CD4-positive, alpha-beta T cell treated with Interleukin-4 for 4 hours (primary cell): Measurements from ENCODE around the gene FHL1.

ENCODE experiments used
- DNase-seq: peaks from one replicate; pipeline ENCODE4 v3.0.0-alpha.2; 2020

Gene FHL1

DNA sequence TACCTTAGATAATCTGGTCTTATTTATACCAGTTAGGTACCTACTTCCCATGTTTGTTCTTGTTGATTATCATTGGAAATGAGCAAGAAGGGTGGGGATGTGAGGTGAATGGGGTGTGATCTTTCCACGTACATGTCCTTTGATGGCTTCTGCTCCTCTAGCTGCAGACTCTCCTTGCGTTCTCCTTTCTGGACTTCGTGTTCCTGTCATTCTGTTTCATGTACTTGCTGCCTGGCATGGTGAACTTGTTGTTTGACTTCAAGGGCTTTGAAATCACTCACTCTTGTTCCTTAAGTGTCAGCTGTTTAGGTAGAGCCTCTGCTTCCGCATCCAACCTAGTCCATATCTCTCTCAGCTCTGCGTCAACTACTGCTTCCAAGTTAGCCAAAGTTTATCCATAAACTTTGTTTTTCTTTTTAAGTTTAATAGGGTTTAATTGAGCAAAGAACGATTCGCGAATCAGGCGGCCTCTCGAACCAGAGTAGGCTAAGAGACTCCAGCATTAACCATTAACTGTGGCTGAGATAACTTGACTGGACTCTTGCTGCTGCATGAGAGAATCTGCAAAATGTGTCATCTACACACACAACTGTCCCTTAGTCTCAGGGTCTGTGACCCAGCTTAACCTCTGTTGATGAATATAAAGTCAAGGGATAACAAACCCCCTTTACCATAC lies 42.8 kb downstream of the FHL1 start:
- DNase-seq: no peak

DNA sequence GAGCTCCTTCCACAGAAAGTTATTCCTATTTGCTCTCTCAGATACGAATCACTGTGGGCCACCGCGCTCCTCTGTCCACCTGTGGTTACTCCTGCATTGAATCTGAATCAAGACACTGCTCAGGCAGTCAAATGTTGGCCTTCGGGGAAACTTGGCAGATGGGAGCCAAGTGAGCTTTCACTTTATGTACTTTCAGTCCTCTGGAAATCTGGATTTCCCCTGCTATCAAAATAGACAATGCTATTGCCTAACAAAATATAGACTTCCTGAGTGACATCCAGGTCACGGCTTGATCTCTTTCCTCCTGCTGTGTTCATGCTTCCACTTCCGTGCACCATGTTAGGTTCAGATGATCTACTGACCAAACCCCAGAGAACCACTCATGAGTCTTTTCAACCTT lies 43.8 kb downstream of the FHL1 start:
- DNase-seq: no peak

DNA sequence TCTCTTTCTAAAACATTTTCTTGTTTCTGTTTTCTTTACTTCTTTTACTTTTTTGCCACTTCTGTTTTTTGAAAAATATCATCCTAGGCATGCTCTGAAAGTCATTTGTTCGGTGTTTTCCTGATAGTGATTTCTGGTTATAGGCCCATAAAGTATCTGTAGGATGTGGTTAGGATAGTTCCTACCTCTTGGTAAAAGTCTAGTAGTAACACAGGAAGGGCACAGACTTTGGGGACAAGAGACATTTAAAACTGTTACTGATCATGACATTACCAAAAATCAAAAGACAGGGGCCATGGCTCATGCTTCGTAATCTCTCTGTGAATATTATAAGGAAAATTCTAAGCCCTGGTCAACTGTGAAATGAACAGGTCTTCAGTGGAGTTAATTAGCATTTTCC lies 44.8 kb downstream of the FHL1 start:
- DNase-seq: no peak

DNA sequence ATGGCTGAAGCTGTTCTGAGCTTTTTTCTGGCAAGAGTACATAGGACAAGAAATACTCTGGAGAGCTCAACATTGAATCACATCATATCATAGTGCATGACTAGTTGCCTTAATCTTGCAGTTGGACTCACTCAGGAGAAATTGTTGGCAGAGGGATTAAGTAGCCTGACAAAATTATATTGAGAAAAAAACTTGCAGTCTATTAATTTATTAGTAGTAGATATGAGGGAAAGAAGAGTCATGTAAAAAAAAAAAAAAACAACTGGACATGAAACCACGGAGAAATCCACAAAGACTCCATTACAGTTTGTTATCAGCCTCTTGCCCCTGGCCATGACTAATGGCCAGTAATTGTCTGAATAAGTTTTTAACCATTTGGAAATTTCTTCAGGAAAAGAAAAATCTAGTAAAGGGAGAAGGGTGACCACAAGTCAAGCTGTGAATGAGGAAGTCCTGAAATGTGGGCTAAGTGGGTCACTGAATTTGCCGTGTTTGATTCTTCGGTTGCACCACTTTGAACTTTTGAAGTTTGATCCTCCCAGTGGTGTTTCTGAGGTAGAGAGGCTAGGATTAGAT lies 45.6 kb downstream of the FHL1 start:
- no peak for DNase-seq

GRCh38 chrX:136193771-136194170 lies 46.4 kb downstream of the FHL1 start:
- no peak for DNase-seq

DNA sequence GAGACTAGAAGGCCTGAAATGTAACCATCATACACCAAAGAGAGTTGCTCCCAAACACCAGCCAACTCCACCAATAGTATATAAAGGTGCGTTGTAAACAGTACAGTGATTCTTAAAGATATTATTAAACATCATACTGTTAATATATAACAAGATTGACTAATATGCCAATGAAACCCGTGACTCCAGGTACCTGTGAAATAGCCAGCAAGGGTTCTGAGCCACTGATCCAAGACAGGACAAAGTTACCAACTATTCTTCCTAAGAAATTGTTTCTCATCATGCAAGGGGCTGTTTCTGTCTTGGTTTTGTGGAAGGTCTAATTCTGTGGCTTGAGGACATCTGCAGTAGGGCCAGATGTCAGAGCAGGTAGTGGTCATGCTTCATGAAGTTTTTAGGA lies 47.2 kb downstream of the FHL1 start:
- DNase-seq: no peak

GRCh38 chrX:136195247-136195646 lies 47.9 kb downstream of the FHL1 start:
- DNase-seq: no peak

DNA sequence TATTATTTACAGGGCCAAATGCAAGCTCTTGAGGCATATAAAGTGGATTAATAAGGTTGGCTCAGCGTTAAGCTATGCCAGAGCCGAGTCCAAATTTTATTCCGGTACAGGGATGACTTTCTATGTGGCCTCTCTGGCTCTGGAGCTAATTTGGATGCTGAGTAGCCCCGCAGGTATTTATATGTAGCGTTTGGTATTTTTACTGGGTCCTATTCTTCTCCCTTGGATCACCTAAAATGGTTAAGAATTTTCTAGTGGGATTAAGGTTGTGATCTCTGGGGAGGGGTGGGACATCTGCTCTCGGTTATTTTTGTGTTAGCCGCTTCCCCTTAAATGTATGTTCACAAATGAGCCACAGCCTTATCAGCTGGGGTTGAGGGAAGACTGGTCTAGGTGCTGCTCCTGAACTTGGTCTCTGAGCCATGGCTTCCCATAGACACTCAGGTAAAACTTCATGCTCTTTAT lies 49.4 kb downstream of the FHL1 start:
- no peak for DNase-seq

GRCh38 chrX:136198010-136198409 lies 50.7 kb downstream of the FHL1 start:
- no peak for DNase-seq

DNA sequence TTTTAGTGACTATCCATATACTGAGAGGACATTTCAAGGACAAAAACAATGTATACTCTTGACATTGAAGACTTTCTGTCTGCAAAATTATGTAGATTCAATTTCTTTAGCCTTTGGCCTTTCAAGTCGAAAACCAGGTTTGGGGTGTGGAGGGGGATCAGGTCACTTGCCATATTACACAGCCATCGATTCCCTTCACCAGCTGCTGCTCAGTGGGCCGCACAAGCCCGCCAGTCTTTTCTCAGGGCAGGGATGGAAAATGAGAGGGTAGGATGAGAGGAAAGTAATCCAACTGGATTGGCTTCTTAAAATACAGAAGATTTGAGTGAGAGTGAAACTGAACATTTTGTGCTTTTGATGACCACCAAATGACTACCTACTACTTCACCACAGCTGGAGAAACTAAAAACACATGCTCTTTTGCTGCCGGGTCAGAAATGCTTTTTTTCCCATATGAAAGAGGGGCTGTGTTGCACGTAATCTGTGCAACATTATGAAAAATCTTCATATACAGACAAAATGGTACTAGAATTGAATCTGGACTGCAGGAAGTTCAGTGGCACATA lies 51.4 kb downstream of the FHL1 start:
- no peak for DNase-seq

DNA sequence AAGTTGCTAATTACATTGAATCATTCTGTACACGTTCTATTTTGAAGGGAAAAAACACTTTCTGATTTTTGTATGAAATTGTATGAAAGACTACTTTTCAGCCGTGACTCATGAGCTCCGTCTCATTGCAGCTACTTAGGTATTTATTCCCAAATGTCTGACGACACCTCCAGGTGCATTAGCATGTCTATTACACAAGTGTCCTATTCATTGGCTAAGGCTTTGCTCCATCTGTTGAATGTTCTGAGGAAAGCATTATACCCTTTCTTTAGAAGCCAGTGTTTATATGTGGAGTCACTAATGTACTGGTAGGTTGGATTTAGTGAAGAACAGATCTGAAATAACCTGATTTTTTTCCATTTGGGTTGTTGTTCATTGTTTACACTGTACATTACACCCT lies 52.0 kb downstream of the FHL1 start:
- no peak for DNase-seq

- DNase-seq: peak; percentile 26
These were observed 53.1 kb downstream of the FHL1 start for GRCh38 chrX:136200466-136200865.

DNA sequence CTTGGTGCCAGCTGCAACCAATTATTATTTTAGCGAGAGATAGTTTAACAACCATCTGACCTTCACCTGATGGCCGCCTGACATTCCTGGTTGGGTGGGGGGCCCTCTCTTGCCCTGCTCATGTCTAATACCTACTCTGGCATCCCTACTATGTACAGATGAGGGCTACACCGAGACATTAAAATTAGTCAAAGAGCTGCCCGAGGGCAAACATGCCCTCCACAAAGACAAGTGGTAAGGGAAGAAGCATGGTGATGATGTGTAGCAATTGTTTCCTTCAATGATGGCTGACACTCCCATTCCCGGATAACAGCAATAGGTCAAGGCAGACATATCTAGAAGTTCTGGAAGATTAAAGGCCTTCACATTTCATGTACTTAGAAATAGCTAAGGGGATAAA lies 54.3 kb downstream of the FHL1 start:
- no peak for DNase-seq

- no peak for DNase-seq
These were observed 55.6 kb downstream of the FHL1 start for GRCh38 chrX:136202889-136203288.

- DNase-seq: peak; percentile 19
These were observed 56.1 kb downstream of the FHL1 start for GRCh38 chrX:136203438-136203837.

DNA sequence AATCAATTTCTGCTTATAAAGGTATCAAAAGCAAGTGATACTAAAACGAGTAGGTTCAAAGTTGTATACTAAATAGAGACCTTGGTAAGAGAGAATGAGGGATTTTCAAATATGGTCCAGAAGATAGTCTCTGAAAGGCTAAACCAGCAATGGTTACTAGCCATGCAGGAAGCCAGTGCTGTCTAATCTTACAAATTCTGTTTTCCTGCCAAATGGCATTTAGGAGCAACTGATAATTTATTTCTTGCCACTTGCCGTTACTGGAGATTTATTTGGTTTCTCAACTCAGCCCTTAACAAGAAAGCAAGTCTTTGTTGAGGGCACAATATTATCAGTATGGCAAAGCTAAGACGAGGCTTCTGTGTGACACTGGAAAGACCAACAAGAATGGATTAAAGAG lies 56.6 kb downstream of the FHL1 start:
- DNase-seq: no peak

GRCh38 chrX:136204571-136204970 lies 57.2 kb downstream of the FHL1 start:
- DNase-seq: peak; percentile 82

- no peak for DNase-seq
These were observed 58.6 kb downstream of the FHL1 start for GRCh38 chrX:136205882-136206380.

GRCh38 chrX:136206916-136207315 lies 59.6 kb downstream of the FHL1 start:
- no peak for DNase-seq

DNA sequence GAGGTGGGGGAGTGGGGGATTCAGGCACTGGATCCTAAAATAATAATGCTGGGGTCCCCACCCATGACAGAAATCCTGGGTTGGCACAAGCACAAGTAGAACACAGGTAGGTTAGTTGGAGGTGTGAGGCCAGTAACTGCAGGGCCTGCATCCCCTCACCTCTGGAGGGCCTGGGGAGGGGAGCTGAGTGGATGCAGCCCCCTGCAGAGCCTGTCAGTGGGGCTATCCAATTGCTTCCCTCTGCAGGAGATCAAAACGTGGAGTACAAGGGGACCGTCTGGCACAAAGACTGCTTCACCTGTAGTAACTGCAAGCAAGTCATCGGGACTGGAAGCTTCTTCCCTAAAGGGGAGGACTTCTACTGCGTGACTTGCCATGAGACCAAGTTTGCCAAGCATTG lies 60.2 kb downstream of the FHL1 start:
- no peak for DNase-seq

DNA sequence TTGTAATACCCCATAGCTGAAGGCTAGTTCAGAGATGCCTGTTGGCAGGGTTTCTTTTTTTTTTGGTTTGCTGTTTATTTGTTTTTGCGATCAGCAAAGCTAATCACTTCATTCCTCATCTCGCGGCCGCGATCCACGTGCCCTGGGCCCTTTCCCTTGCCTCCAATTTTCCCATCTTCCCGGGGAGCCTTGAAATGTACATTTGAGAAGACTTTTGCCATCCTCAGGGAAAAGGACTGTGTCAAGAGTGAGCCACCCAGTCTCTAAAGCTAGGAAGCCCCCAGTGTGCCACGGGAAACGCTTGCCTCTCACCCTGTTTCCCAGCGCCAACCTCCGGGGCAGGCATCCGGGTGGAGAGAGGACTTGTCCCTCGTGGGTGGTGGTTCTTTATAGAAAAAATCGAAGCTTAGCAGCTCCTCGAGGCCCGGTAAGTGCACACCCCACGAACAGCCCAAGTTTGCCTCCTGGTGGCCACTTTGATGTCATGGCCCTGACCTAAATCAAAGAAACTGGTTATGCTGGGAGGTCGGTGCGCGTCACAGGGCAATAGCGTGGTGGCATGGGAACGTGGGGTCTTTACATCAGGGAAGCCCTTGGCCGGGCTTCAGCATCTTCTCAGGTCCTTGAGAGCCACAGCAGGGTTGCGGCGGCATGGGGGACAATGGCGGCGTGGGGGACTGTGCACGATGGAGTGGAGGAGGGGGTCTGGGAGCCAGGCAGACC lies 61.8 kb downstream of the FHL1 start:
- DNase-seq: peak; percentile 36

DNA sequence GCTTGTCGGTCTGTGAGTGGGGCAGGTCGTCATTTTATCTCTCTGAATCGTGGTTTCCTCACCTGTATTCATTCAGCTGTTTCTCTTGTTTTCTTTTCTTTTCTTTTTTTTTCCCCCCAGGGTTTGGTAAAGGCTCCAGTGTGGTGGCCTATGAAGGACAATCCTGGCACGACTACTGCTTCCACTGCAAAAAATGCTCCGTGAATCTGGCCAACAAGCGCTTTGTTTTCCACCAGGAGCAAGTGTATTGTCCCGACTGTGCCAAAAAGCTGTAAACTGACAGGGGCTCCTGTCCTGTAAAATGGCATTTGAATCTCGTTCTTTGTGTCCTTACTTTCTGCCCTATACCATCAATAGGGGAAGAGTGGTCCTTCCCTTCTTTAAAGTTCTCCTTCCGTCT lies 62.4 kb downstream of the FHL1 start:
- no peak for DNase-seq

GRCh38 chrX:136210243-136210642 lies 62.9 kb downstream of the FHL1 start:
- DNase-seq: no peak

GRCh38 chrX:136210806-136211205 lies 63.5 kb downstream of the FHL1 start:
- DNase-seq: no peak
